ENCODE data around the gene IL25. TPM values are rescaled to one million over a fixed set of nuclear protein-coding genes. Genes with fewer than 3 reads are reported as not detected.
A peak's percentile ranks its signal among the peaks of the same experiment; 100 is the strongest.

IL25 gene
- total and polyA plus RNA-seq, 2 experiments from 2014 or later: not detected

GRCh38 chr14:23361763-23362162 lies 10.8 kb upstream of the IL25 start:
- Histone ChIP-seq H3K27me3 (no peaks in the 10 kb centered on the region), H3K36me3 (replicated peaks; ENCODE audit: insufficient read depth, low read depth) (no peaks in the 10 kb centered on the region), H3K9me3 (ENCODE audit: low read depth) (no peaks in the 10 kb centered on the region), H3K4me1 (ENCODE audit: insufficient read depth) (peaks cover 8% of the 10 kb centered on the region), H2AFZ (no peak overlapping the region), H3K9me2 (replicated peaks; ENCODE audit: insufficient read depth) (no peaks in the 10 kb centered on the region), H3K4me2 (no peak overlapping the region), H4K20me1 (ENCODE audit: insufficient read depth, poor library complexity, severe bottlenecking) (peaks cover 14% of the 10 kb centered on the region), H3K79me2 (peaks cover 45% of the 10 kb centered on the region), H3K4me3 (no peak overlapping the region), H3K27ac (no peak overlapping the region)
- TF ChIP-seq EZH2phosphoT487 (IDR thresholded peaks at IDR 0.05; ENCODE audit: low read depth, severe bottlenecking, unreplicated experiment): no peak
- TF ChIP-seq EZH2 (IDR thresholded peaks at IDR 0.05; ENCODE audit: borderline replicate concordance): no peak
- TF ChIP-seq CTCF (IDR thresholded peaks at IDR 0.05; ENCODE audit: poor library complexity): no peak
- DNase-seq (ENCODE audit: low spot score): no peak
- WGBS (ENCODE audit: low lambda C conversion rate, missing lambda C conversion rate): 87% methylated on average over 6 of the region's 6 CpGs

- H3K27me3 ChIP-seq: no peaks in the 10 kb centered on the region
- no peak overlapping the region for H2AFZ ChIP-seq
- DNase-seq (ENCODE audit: low spot score): no peak
- peaks cover 45% of the 10 kb centered on the region for H3K79me2 ChIP-seq
- H3K4me3 ChIP-seq: no peak overlapping the region
- no peaks in the 10 kb centered on the region for H3K9me3 ChIP-seq (ENCODE audit: low read depth)
- TF ChIP-seq CTCF (IDR thresholded peaks at IDR 0.05; ENCODE audit: poor library complexity): peak; percentile 10
- no peak for TF ChIP-seq EZH2phosphoT487 (IDR thresholded peaks at IDR 0.05; ENCODE audit: low read depth, severe bottlenecking, unreplicated experiment)
- no peak for TF ChIP-seq EZH2 (IDR thresholded peaks at IDR 0.05; ENCODE audit: borderline replicate concordance)
- H3K4me1 ChIP-seq (ENCODE audit: insufficient read depth): peaks cover 12% of the 10 kb centered on the region
- H3K9me2 ChIP-seq (replicated peaks; ENCODE audit: insufficient read depth): no peaks in the 10 kb centered on the region
- no peak overlapping the region for H3K27ac ChIP-seq
- WGBS (ENCODE audit: low lambda C conversion rate, missing lambda C conversion rate): 77% methylated on average over 3 of the region's 3 CpGs
- H3K4me2 ChIP-seq: no peak overlapping the region
- peaks cover 14% of the 10 kb centered on the region for H4K20me1 ChIP-seq (ENCODE audit: insufficient read depth, poor library complexity, severe bottlenecking)
- H3K36me3 ChIP-seq (replicated peaks; ENCODE audit: insufficient read depth, low read depth): no peaks in the 10 kb centered on the region
Measured at GRCh38 chr14:23362200-23362599, 10.4 kb upstream of the IL25 start.

- no peak for TF ChIP-seq EZH2 (IDR thresholded peaks at IDR 0.05; ENCODE audit: borderline replicate concordance)
- TF ChIP-seq CTCF (IDR thresholded peaks at IDR 0.05; ENCODE audit: poor library complexity): no peak
- no peak for TF ChIP-seq EZH2phosphoT487 (IDR thresholded peaks at IDR 0.05; ENCODE audit: low read depth, severe bottlenecking, unreplicated experiment)
Measured at GRCh38 chr14:23364164-23365035, 8.2 kb upstream of the IL25 start.

More at GRCh38 chr14:23364164-23365035, 8.2 kb upstream of the IL25 start:
- Histone ChIP-seq H3K27me3 (no peaks in the 10 kb centered on the region), H3K9me3 (ENCODE audit: low read depth) (no peaks in the 10 kb centered on the region), H4K20me1 (ENCODE audit: insufficient read depth, poor library complexity, severe bottlenecking) (peaks cover 14% of the 10 kb centered on the region), H3K4me1 (ENCODE audit: insufficient read depth) (peaks cover 14% of the 10 kb centered on the region), H3K27ac (peak overlapping the region; percentile 99), H3K4me2 (peak overlapping the region; percentile 96), H3K4me3 (peak overlapping the region; percentile 61), H3K36me3 (replicated peaks; ENCODE audit: insufficient read depth, low read depth) (no peaks in the 10 kb centered on the region), H3K9me2 (replicated peaks; ENCODE audit: insufficient read depth) (no peaks in the 10 kb centered on the region), H2AFZ (peak overlapping the region; percentile 80), H3K79me2 (peaks cover 45% of the 10 kb centered on the region)
- WGBS (ENCODE audit: low lambda C conversion rate, missing lambda C conversion rate): 15% methylated on average over 18 of the region's 21 CpGs
- peak; percentile 42 for DNase-seq (ENCODE audit: low spot score)

All from hepatocyte (in vitro differentiated cells).